Keratinocyte (primary cell): ENCODE data around the gene EXOC6B. TPM values are rescaled to one million over a fixed set of nuclear protein-coding genes. Genes with fewer than 3 reads are reported as not detected.

Experiments used
- DNase-seq: peaks from one replicate; pipeline ENCODE4 v3.0.0-alpha.2; 2011; ENCODE audit warnings: low read depth, missing footprints, low spot score
- FAIRE-seq: peaks from 2 replicates; lab custom pipeline; 2011; peaks lifted over from hg19 to GRCh38; lab: Jason Lieb, UNC
- H2AFZ ChIP-seq: 2 replicates; pipeline ENCODE4 v1.6.0; 2012; ENCODE audit warnings: low read length, control low read depth, inconsistent platforms; ENCODE audit not compliant: control insufficient read depth
- H3K27ac ChIP-seq: 2 replicates; pipeline ENCODE4 v1.5.1; 2011; ENCODE audit warnings: low read length; ENCODE audit not compliant: control insufficient read depth, insufficient read depth
- H3K27me3 ChIP-seq: 3 replicates; pipeline ENCODE4 v1.6.0; 2011; ENCODE audit warnings: low read length; ENCODE audit not compliant: control insufficient read depth, insufficient read depth; ENCODE audit errors: extremely low read depth
- H3K36me3 ChIP-seq, 2 experiments: 2 replicates in 1 of 2; 3 replicates in 1 of 2; pipeline ENCODE4 v1.5.1; 2011; ENCODE audit warnings: low read length in 2 of 2, mild to moderate bottlenecking in 1 of 2; ENCODE audit not compliant: control insufficient read depth in 2 of 2, insufficient read depth in 2 of 2; ENCODE audit errors: extremely low read depth in 1 of 2
- H3K4me1 ChIP-seq: 3 replicates; pipeline ENCODE4 v1.5.1; 2011; ENCODE audit warnings: low read length; ENCODE audit not compliant: control insufficient read depth, insufficient read depth; ENCODE audit errors: extremely low read depth
- H3K4me2 ChIP-seq: 3 replicates; pipeline ENCODE4 v1.6.0; 2011; ENCODE audit warnings: low read depth, low read length; ENCODE audit not compliant: control insufficient read depth, insufficient read depth; ENCODE audit errors: extremely low read depth
- H3K4me3 ChIP-seq, 3 experiments: fragments of 200-600 bp in 1 of 3; sonication (generic) in 1 of 3; 2 replicates in 2 of 3; 3 replicates in 1 of 3; pipeline ENCODE4 v1.5.1; 2011 to 2016; ENCODE audit warnings: low read length in 3 of 3, mild to moderate bottlenecking in 3 of 3, control low read depth in 2 of 3, inconsistent platforms in 1 of 3, low read depth in 1 of 3, mixed read lengths in 1 of 3, mixed run types in 1 of 3, moderate library complexity in 1 of 3; ENCODE audit not compliant: control insufficient read depth in 2 of 3, insufficient read depth in 2 of 3; ENCODE audit errors: extremely low read depth in 1 of 3
- H3K79me2 ChIP-seq: 2 replicates; pipeline ENCODE4 v1.6.0; 2012; ENCODE audit warnings: low read length; ENCODE audit not compliant: control insufficient read depth, insufficient read depth
- H3K9ac ChIP-seq: 3 replicates; pipeline ENCODE4 v1.6.0; 2011; ENCODE audit warnings: low read length; ENCODE audit not compliant: control insufficient read depth, insufficient read depth; ENCODE audit errors: extremely low read depth
- H3K9me1 ChIP-seq: 3 replicates; pipeline ENCODE4 v1.6.0; 2011; ENCODE audit warnings: low read length; ENCODE audit not compliant: control insufficient read depth, insufficient read depth; ENCODE audit errors: extremely low read depth
- H3K9me3 ChIP-seq: 2 replicates; pipeline ENCODE4 v1.5.1; 2012; ENCODE audit warnings: low read depth, low read length; ENCODE audit not compliant: control insufficient read depth
- H4K20me1 ChIP-seq: 3 replicates; pipeline ENCODE4 v1.6.0; 2011; ENCODE audit warnings: low read length; ENCODE audit not compliant: control insufficient read depth, insufficient read depth; ENCODE audit errors: extremely low read depth
- EZH2 ChIP-seq: IDR thresholded peaks from one replicate; pipeline ENCODE4 v1.6.1; 2012; ENCODE audit warnings: inconsistent platforms, mild to moderate bottlenecking, low read length, moderate library complexity
- dilution Hi-C: fragments of 300-500 bp; cut with MboI; formaldehyde crosslinking; loops from one replicate; pipeline ENCODE4 v1.7.0; 2020; ENCODE audit warnings: low sequenced_read_pairs; ENCODE audit not compliant: extremely low pct_ligation_motif_present
- polyA plus RNA-seq, 5 experiments: library from polyadenylated mRNA; depleted of rRNA in 3 of 5; stranded (reverse) in 3 of 5; stranded (forward) in 1 of 5; unstranded in 1 of 5; fragments of >200 nt; gene quantifications; 1 replicate in 1 of 5; 2 replicates in 3 of 5; 3 replicates in 1 of 5; pipeline versions ENCODE4 v1.2.1 to v1.2.3, GENCODE V29; 2011 to 2012; ENCODE audit warnings: missing spikeins in 2 of 5, low read depth in 1 of 5, low replicate concordance in 1 of 5
- TF ChIP-seq, protein P1 (sequence below), 3 experiments: IDR thresholded peaks in 1 of 3; conservative IDR thresholded peaks in 1 of 3; optimal IDR thresholded peaks in 1 of 3; 2 replicates in 2 of 3; 3 replicates in 1 of 3; pipeline versions ENCODE3 to v1.5.1; 2011; ENCODE audit warnings: low read length in 3 of 3, mild to moderate bottlenecking in 3 of 3, moderate library complexity in 2 of 3, control low read depth in 1 of 3, inconsistent platforms in 1 of 3; ENCODE audit not compliant: insufficient read depth in 2 of 3; ENCODE audit errors: extremely low read depth in 1 of 3

The EXOC6B gene
- polyA plus RNA-seq, 1 donor (not counting 4 experiments of a cell fraction or from before 2014, with no cell fraction given), result 37.3 TPM

DNA sequence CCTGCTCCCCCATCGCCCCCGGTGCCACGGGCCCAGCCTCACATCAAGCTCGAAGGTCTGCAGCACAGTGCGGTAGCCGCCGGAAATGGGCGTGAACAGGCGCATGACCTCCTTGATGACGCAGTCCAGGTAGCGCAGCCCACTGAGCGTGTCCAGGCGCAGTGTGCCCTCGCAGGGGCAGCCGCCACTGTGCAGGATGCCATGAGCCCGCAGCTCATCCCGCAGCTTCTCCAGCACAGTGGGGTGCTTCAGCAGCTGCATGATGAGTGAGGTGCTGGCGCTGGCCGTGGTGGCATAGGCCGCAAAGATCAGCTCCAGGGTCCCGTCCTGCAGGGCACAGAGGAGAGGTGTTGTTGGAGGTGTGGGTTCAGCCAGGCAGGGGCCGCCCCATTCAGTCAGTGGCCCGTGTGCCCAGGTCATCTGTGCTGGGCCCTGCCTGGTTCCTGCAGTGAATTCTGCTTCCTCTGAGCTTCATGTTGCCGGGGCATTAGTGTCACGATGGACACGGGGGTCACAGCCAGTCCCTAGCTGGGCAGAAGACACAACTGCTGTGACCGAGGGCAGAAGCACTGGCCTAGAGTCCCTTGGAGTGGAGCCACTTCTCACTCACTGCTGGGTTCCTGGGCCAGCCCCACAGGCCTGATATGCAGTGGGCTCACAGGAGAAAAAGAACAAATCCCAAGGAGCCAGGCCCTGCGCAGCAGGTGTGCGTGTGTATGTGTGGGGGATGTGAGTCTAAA, 692.7 kb downstream of the EXOC6B start:
- FAIRE-seq, result no peak
- dilution Hi-C loops, result no loop called here
- H3K4me3 ChIP-seq, result no peak overlapping the region
- no peak overlapping the region for H3K9ac ChIP-seq
- H3K9me3 ChIP-seq, result no peaks in the 10 kb centered on the region
- H3K4me1 ChIP-seq, result peaks cover 12% of the 10 kb centered on the region
- no peak overlapping the region for H2AFZ ChIP-seq
- H3K27ac ChIP-seq, result no peak overlapping the region
- H4K20me1 ChIP-seq, result no peaks in the 10 kb centered on the region
- H3K9me1 ChIP-seq, result no peaks in the 10 kb centered on the region
- no peak overlapping the region for H3K4me2 ChIP-seq
- no peak for DNase-seq
- H3K27me3 ChIP-seq, result no peaks in the 10 kb centered on the region
- TF ChIP-seq, protein P1, sequence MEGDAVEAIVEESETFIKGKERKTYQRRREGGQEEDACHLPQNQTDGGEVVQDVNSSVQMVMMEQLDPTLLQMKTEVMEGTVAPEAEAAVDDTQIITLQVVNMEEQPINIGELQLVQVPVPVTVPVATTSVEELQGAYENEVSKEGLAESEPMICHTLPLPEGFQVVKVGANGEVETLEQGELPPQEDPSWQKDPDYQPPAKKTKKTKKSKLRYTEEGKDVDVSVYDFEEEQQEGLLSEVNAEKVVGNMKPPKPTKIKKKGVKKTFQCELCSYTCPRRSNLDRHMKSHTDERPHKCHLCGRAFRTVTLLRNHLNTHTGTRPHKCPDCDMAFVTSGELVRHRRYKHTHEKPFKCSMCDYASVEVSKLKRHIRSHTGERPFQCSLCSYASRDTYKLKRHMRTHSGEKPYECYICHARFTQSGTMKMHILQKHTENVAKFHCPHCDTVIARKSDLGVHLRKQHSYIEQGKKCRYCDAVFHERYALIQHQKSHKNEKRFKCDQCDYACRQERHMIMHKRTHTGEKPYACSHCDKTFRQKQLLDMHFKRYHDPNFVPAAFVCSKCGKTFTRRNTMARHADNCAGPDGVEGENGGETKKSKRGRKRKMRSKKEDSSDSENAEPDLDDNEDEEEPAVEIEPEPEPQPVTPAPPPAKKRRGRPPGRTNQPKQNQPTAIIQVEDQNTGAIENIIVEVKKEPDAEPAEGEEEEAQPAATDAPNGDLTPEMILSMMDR (optimal IDR thresholded peaks at IDR 0.05 in 1 of 3, IDR thresholded peaks at IDR 0.05 in 1 of 3, conservative IDR thresholded peaks at IDR 0.05 in 1 of 3; ENCODE audit: extremely low read depth in 1 of 3, insufficient read depth in 2 of 3, low read length in 3 of 3), result no peak
- no peak for TF ChIP-seq EZH2
- no peaks in the 10 kb centered on the region for H3K79me2 ChIP-seq
- no peaks in the 10 kb centered on the region for H3K36me3 ChIP-seq

DNA sequence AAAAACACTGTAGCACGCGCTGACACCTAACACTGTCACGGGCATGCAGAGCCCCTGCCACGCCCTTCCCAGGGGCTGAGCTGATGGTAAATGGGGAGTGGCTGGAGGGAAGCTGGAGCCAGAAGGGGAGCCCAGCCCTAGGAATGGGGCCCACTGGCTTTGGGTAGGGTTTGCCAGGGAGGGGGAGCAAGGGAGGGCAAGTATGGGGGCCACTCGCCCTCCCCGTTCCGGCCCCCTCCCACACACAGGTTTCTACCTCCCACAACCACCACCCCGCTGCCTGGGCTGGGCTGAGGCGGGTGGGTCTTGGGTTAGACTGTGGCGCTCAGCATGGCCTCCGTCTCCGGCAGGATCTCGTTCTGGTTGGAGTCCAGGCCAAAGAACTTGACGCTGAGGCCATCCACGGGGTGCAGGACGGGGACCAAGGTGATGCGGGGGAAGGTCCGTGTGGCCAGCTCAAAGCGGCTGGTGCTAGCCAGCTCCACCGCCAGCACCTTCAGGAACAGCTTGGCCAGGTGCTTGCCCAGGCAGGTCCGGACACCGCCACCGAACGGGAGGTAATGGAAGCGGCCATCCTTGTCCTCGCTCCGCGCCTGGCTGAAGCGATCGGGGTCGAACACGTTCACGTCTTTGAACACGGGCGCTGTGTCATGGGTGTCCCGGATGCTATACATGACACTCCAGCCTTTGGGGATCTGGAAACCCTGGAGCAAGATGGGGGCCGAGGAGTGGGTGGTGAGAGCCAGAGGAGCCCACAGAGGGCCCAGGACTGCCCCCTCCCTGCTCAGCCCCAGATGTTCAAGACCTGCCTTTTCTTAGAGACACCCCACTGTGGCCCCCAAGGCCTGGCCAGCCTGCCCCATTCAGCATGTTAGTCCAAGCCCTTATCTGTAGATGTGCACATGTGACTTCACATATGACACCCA, 693.7 kb downstream of the EXOC6B start:
- DNase-seq, result no peak

More for the DNA sequence above, 693.7 kb downstream of the EXOC6B start:
- Histone ChIP-seq H3K4me1 (peaks cover 12% of the 10 kb centered on the region), H3K27ac (no peak overlapping the region), H3K4me2 (no peak overlapping the region), H3K79me2 (no peaks in the 10 kb centered on the region), H2AFZ (no peak overlapping the region), H3K27me3 (no peaks in the 10 kb centered on the region), H3K9ac (no peak overlapping the region), H3K4me3 (no peak overlapping the region), H3K9me1 (no peaks in the 10 kb centered on the region), H4K20me1 (no peaks in the 10 kb centered on the region), H3K36me3 (no peaks in the 10 kb centered on the region), H3K9me3 (no peaks in the 10 kb centered on the region)
- dilution Hi-C loops, result no loop called here
- no peak for FAIRE-seq
- TF ChIP-seq EZH2, result no peak
- TF ChIP-seq, protein P1 (optimal IDR thresholded peaks at IDR 0.05 in 1 of 3, IDR thresholded peaks at IDR 0.05 in 1 of 3, conservative IDR thresholded peaks at IDR 0.05 in 1 of 3; ENCODE audit: extremely low read depth in 1 of 3, insufficient read depth in 2 of 3, low read length in 3 of 3), result no peak
